Testis (tissue), 3 donors: ENCODE data around the gene SRCIN1. TPM values are rescaled to one million over a fixed set of nuclear protein-coding genes. Genes with fewer than 3 reads are reported as not detected.

ENCODE experiments used
- DNase-seq: peaks from one replicate; pipeline ENCODE4 v3.0.0-alpha.2; 2019
- H3K27ac ChIP-seq, 2 donors: fragments of 200-600 bp; sonication (generic); one replicate each; pipeline ENCODE4 v1.5.1; 2019
- H3K27me3 ChIP-seq: fragments of 200-600 bp; sonication (generic); one replicate; pipeline ENCODE4 v1.5.1; 2019
- H3K36me3 ChIP-seq: fragments of 200-600 bp; sonication (generic); one replicate; pipeline ENCODE4 v1.5.1; 2017; ENCODE audit warnings: low read depth; ENCODE audit errors: missing control alignments
- H3K4me1 ChIP-seq: fragments of 200-600 bp; sonication (generic); one replicate; pipeline ENCODE4 v1.5.1; 2019
- H3K4me3 ChIP-seq, 2 donors: fragments of 200-600 bp; sonication (generic); one replicate each; pipeline ENCODE4 v1.5.1; 2017 to 2019
- H3K9me3 ChIP-seq: fragments of 200-600 bp; sonication (generic); one replicate; pipeline ENCODE4 v1.5.1; 2017
- CTCF ChIP-seq, 3 experiments: fragments of 450-650 bp in 2 of 3; fragments of 200-600 bp in 1 of 3; sonication (generic) in 1 of 3; IDR thresholded peaks; one replicate each; pipeline ENCODE4 v1.5.1; 2016 to 2019; ENCODE audit warnings: antibody characterized with exemption in 3 of 3, mild to moderate bottlenecking in 2 of 3, moderate library complexity in 1 of 3
- POLR2A ChIP-seq: fragments of 450-650 bp; IDR thresholded peaks from one replicate; pipeline ENCODE4 v1.6.1; 2017; ENCODE audit warnings: antibody characterized with exemption, mild to moderate bottlenecking, moderate library complexity
- WGBS, 2 donors: methylation state at CpG; one replicate each; pipeline ENCODE4 v1.1.5; 2018; 5-methylcytosine and 5-hydroxymethylcytosine counted together
- intact Hi-C: fragments of 100-400 bp; cut with DNase I; formaldehyde crosslinking; loops from one replicate; pipeline ENCODE4 v1.15.1; 2023; ENCODE audit warnings: low total_unique reads
- polyA plus RNA-seq: library from polyadenylated mRNA; stranded (reverse); fragments of 350-450 nt; fragmentation: Illumina TruSeq; extraction: RNeasy Lipid Tissue Mini Kit (QIAGEN cat#74804); gene quantifications from one replicate; pipeline ENCODE4 v1.2.3, GENCODE V29; 2014; ENCODE audit warnings: low read depth, low replicate concordance; ENCODE audit not compliant: insufficient read depth
- total RNA-seq, 2 donors: library from RNA; depleted of rRNA; stranded (reverse); fragments of >200 nt; gene quantifications; one replicate each; pipeline ENCODE4 v1.2.3, GENCODE V29; 2016

The SRCIN1 gene
- total and polyA plus RNA-seq, 3 donors from 2014 or later, result 3.2 to 8.9 (median 6.2) TPM

- intact Hi-C loops, result no loop called here
- TF ChIP-seq CTCF (IDR thresholded peaks at IDR 0.05) (no peak), POLR2A (no peak)
- Histone ChIP-seq H3K27me3 (no peaks in the 10 kb centered on the region), H3K4me3 (no peak overlapping the region), H3K36me3 (no peaks in the 10 kb centered on the region), H3K9me3 (no peaks in the 10 kb centered on the region), H3K27ac (no peak overlapping the region), H3K4me1 (peaks cover 31% of the 10 kb centered on the region)
- 72 to 75% methylated on average over 12 to 13 of the region's 13 CpGs for WGBS, 2 donors
- no peak for DNase-seq
These were observed 2.6 kb downstream of the SRCIN1 start for GRCh38 chr17:38602956-38603785.

- intact Hi-C loops, result no loop called here
- 14 to 41% methylated on average over 2 of the region's 2 CpGs for WGBS, 2 donors
These were observed 3.3 kb downstream of the SRCIN1 start for GRCh38 chr17:38602453-38602852.

GRCh38 chr17:38601539-38602351, 4.0 kb downstream of the SRCIN1 start:
- Histone ChIP-seq H3K4me1 (peaks cover 25% of the 10 kb centered on the region), H3K27ac (no peak overlapping the region), H3K27me3 (no peaks in the 10 kb centered on the region), H3K4me3 (no peak overlapping the region), H3K36me3 (no peaks in the 10 kb centered on the region), H3K9me3 (no peaks in the 10 kb centered on the region)
- WGBS, 2 donors, result 8 to 22% methylated on average over 18 to 24 of the region's 24 CpGs
- peak; percentile 36 for DNase-seq
- intact Hi-C loops, result no loop called here
- TF ChIP-seq POLR2A (no peak), CTCF (IDR thresholded peaks at IDR 0.05) (no peak)

More at GRCh38 chr17:38602453-38602852, 3.3 kb downstream of the SRCIN1 start:
- Histone ChIP-seq H3K4me1 (peaks cover 31% of the 10 kb centered on the region), H3K36me3 (no peaks in the 10 kb centered on the region), H3K9me3 (no peaks in the 10 kb centered on the region), H3K4me3 (no peak overlapping the region), H3K27ac (no peak overlapping the region), H3K27me3 (no peaks in the 10 kb centered on the region)
- TF ChIP-seq POLR2A, result no peak
- no peak for DNase-seq

GRCh38 chr17:38600906-38601305, 4.8 kb downstream of the SRCIN1 start:
- H3K27ac ChIP-seq, result no peak overlapping the region
- H3K36me3 ChIP-seq, result no peaks in the 10 kb centered on the region
- H3K4me3 ChIP-seq, result no peak overlapping the region
- intact Hi-C loops, result no loop called here
- DNase-seq, result no peak
- WGBS, 2 donors, result 49 to 63% methylated on average over 5 to 8 of the region's 8 CpGs
- TF ChIP-seq CTCF (IDR thresholded peaks at IDR 0.05) (no peak), POLR2A (no peak)
- peaks cover 18% of the 10 kb centered on the region for H3K4me1 ChIP-seq
- no peaks in the 10 kb centered on the region for H3K27me3 ChIP-seq
- no peaks in the 10 kb centered on the region for H3K9me3 ChIP-seq

- no peak for DNase-seq
- H3K27me3 ChIP-seq, result no peaks in the 10 kb centered on the region
- H3K27ac ChIP-seq, result no peak overlapping the region
- H3K4me3 ChIP-seq, result no peak overlapping the region
- intact Hi-C loops, result no loop called here
- TF ChIP-seq CTCF (IDR thresholded peaks at IDR 0.05) (no peak), POLR2A (no peak)
- H3K9me3 ChIP-seq, result no peaks in the 10 kb centered on the region
- no peaks in the 10 kb centered on the region for H3K36me3 ChIP-seq
- WGBS, 2 donors, result 68 to 83% methylated on average over 2 to 4 of the region's 4 CpGs
- H3K4me1 ChIP-seq, result peaks cover 18% of the 10 kb centered on the region
These were observed 5.3 kb downstream of the SRCIN1 start for GRCh38 chr17:38600416-38600815.
